Skeletal muscle satellite cell (primary cell): ENCODE measurements around the gene IFT22.
"Not testable (repeated sequence)": the region's sequence is repeated elsewhere in the genome, so short reads cannot be mapped to it uniquely, and the experiment has no call there.

Experiments
- H3K27me3 ChIP-seq: 2 replicates; pipeline ENCODE4 v1.7.0; 2013; ENCODE audit warnings: low read length; ENCODE audit not compliant: control insufficient read depth, insufficient read depth
- H3K36me3 ChIP-seq: 2 replicates; pipeline ENCODE4 v1.7.0; 2013; ENCODE audit warnings: mild to moderate bottlenecking, control low read depth, low read length; ENCODE audit not compliant: insufficient read depth
- H3K4me1 ChIP-seq: 2 replicates; pipeline ENCODE4 v1.7.0; 2013; ENCODE audit warnings: low read length; ENCODE audit not compliant: control insufficient read depth, insufficient read depth
- H3K4me2 ChIP-seq: 2 replicates; pipeline ENCODE4 v1.7.0; 2013; ENCODE audit warnings: mild to moderate bottlenecking, low read length
- H3K4me3 ChIP-seq: 2 replicates; pipeline ENCODE4 v1.7.0; 2013; ENCODE audit warnings: low read length
- H3K9ac ChIP-seq: 2 replicates; pipeline ENCODE4 v1.7.0; 2013; ENCODE audit warnings: mild to moderate bottlenecking, low read depth, low read length, moderate library complexity
- H3K9me3 ChIP-seq: replicated peaks from 2 replicates; pipeline ENCODE4 v1.7.0; 2013; ENCODE audit warnings: mild to moderate bottlenecking, control low read depth, low read length

Gene IFT22

GRCh38 chr7:101306307-101306706 lies 15.3 kb downstream of the IFT22 start:
- Histone ChIP-seq H3K4me1 (no peaks in the 10 kb centered on the region), H3K27me3 (peaks cover 23% of the 10 kb centered on the region), H3K4me3 (no peak overlapping the region), H3K36me3 (no peaks in the 10 kb centered on the region), H3K4me2 (no peak overlapping the region), H3K9me3 (no peaks in the 10 kb centered on the region), H3K9ac (no peak overlapping the region)

- H3K4me2 ChIP-seq: no peak overlapping the region
- peaks cover 8% of the 10 kb centered on the region for H3K9me3 ChIP-seq
- H3K36me3 ChIP-seq: no peaks in the 10 kb centered on the region
- no peak overlapping the region for H3K4me3 ChIP-seq
- no peaks in the 10 kb centered on the region for H3K4me1 ChIP-seq
- peaks cover 53% of the 10 kb centered on the region for H3K27me3 ChIP-seq
- H3K9ac ChIP-seq: no peak overlapping the region
Measured at GRCh38 chr7:101303102-101303701, 18.4 kb downstream of the IFT22 start.

DNA sequence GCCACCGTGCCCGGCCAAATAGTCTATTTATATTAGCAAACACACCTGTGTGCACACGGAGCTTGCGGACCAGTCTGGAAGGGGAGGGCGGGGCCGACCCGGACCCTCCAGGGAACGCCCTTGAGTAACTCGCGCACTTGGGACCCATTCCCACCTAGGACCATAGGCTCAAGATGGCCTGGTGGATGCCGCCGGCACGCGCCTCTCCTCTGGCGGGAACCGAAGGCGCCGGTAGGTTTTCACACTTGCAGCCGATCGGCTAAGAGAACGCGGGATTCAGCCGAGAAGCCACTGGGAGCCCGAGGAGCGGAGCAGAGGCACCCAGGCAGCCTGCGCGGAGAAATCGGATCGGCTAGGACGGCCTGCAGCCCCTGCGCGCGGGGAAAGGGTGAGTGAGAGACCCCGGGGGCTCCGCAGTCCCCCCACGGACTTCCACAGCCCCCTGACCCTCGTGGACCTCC lies 18.9 kb downstream of the IFT22 start:
- Histone ChIP-seq H3K27me3 (peaks cover 56% of the 10 kb centered on the region), H3K36me3 (no peaks in the 10 kb centered on the region), H3K9ac (no peak overlapping the region), H3K4me1 (no peaks in the 10 kb centered on the region), H3K4me2 (no peak overlapping the region), H3K9me3 (peaks cover 8% of the 10 kb centered on the region), H3K4me3 (no peak overlapping the region)

- no peak overlapping the region for H3K9ac ChIP-seq
- H3K4me2 ChIP-seq: no peak overlapping the region
- H3K36me3 ChIP-seq: no peaks in the 10 kb centered on the region
- H3K27me3 ChIP-seq: peaks cover 56% of the 10 kb centered on the region
- no peak overlapping the region for H3K4me3 ChIP-seq
- peaks cover 8% of the 10 kb centered on the region for H3K9me3 ChIP-seq
- no peaks in the 10 kb centered on the region for H3K4me1 ChIP-seq
Measured at GRCh38 chr7:101300465-101301376, 20.9 kb downstream of the IFT22 start.

DNA sequence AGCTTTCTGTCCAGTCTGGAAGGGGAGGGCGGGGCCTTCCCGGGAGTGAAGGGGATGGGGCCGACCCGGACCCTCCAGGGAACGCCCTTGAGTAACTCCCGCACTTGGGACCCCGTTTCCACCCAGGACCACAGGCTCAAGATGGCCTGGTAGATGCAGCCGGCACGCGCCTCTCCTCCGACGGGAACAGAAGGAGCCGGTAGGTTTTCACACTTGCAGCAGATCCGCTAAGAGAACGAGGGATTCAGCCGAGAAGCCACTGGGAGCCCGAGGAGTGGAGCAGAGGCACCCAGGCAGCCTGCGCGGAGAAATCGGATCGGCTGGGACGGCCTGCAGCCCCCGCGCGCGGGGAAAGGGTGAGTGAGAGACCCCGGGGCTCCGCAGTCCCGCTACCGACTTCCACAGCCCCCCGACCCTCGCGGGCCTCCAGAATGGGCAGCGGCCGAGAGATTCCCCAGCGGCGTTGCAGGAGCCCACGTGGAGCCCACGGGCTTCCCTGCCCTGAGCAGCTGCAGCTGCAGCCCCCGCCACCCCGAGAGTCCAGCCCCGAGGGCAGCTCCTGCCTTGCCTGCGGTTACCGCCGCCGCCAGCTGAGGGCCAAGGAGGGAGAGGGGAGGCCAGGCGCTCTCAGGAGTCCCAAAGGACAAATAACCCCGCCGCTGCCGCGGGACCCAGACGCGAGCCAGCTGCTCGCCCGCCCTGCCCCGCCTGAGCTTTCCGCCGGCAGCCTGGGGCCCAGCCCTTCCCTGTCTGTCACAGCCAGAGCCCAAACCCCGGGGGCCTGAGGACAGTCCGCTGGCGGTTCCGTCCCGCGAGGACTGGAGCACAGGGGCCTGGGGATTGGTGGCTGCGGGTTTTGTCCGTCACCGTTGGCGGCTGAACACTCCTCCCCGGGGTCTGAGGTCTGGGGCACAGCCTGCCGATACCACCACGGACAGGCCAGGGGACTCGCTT lies 21.8 kb downstream of the IFT22 start:
- no peaks in the 10 kb centered on the region for H3K4me1 ChIP-seq
- no peaks in the 10 kb centered on the region for H3K36me3 ChIP-seq
- H3K4me3 ChIP-seq: no peak overlapping the region
- H3K27me3 ChIP-seq: peaks cover 56% of the 10 kb centered on the region
- peaks cover 8% of the 10 kb centered on the region for H3K9me3 ChIP-seq
- H3K9ac ChIP-seq: no peak overlapping the region
- H3K4me2 ChIP-seq: no peak overlapping the region

GRCh38 chr7:101294832-101295121 lies 26.8 kb downstream of the IFT22 start:
- no peak overlapping the region for H3K4me2 ChIP-seq
- H3K36me3 ChIP-seq: no peaks in the 10 kb centered on the region
- peaks cover 44% of the 10 kb centered on the region for H3K27me3 ChIP-seq
- no peaks in the 10 kb centered on the region for H3K4me1 ChIP-seq
- H3K9ac ChIP-seq: no peak overlapping the region
- H3K4me3 ChIP-seq: no peak overlapping the region
- H3K9me3 ChIP-seq: no peaks in the 10 kb centered on the region

DNA sequence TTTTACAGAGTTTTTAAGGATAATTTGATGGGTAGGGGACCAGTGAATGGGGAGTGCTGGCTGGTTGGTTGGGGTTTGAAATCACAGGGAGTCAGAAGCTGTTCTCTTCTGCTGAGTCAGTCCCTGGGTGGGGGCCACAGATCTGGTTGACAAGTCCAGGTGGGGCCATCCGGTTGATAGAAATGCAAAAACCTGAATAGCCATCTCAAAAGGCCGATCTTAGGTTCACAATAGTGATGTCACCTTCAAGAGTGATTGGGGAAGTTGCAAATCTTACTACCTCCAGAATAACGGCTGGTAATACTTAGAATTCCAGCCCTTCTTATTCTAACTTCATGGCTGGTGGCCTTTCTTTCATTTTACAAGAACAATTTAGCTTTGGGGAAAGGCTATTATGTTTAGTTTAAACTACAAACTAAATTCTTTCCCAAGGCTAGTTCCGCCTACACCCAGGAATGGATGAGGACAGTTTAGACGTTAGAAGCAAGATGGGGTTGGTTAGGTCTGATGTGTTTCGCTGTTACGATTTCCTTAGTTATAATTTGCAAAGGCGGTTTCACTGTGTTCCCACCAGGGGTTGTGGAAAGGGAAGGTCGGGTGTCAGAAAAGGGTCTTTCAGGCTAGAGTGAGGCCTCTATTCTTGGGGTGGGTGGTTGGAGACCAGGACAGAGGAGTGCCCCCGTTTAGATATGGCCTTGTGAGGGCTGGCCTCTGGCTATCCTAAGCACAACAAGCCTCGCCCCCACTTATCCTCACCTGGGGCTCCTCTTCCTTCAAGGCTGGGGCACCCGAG lies 27.4 kb downstream of the IFT22 start:
- Histone ChIP-seq H3K4me1 (no peaks in the 10 kb centered on the region), H3K9me3 (no peaks in the 10 kb centered on the region), H3K4me2 (no peak overlapping the region), H3K36me3 (no peaks in the 10 kb centered on the region), H3K27me3 (peaks cover 38% of the 10 kb centered on the region), H3K9ac (no peak overlapping the region), H3K4me3 (no peak overlapping the region)

DNA sequence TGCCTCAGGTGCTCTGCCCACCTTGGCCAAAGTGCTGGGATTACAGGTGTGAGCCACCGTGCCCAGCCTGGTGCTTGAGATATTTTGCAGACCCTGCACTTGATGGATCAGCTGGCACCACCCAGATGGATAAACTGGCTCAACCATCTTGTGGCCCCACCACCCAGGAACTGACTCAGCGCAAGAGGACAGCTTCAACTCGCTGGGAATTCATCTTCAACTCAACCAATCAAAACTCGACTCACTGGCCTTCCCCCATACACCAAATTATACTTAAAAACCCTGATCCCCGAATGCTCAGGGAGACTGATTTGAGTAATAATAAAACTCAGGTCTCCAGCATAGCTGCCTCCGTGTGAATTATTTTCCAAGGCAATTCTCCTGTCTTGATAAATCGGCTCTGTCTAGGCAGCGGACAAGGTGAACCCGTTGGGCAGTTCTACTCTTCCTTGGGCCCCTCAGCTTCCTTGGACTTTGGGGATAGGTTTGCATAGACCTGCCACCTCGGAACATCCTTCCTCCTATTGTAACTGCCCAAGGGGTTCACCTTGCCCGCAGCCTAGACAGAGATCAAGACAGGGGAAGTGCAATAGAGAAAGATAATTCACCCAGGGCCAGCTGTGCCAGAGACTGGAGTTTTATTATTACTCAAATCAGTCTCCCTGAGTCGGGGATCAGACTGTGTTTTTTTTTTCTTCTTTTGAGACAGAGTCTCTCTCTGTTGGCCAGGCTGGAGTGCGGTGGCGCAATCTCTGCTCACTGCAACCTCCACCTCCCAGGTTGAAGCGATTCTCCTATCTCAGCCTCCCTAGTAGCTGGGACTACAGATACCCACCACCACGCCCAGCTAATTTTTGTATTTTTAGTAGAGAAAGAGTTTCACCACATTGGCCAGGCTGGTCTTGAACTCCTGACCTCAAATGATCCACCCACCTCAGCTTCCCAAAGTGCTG lies 28.3 kb downstream of the IFT22 start:
- not testable (repeated sequence) for H3K9ac ChIP-seq, H3K36me3 ChIP-seq, H3K4me2 ChIP-seq, H3K4me1 ChIP-seq, H3K4me3 ChIP-seq, H3K9me3 ChIP-seq
- H3K27me3 ChIP-seq: peaks cover 38% of the 10 kb centered on the region

- H3K9ac ChIP-seq, H3K4me2 ChIP-seq, H3K4me3 ChIP-seq, H3K9me3 ChIP-seq, H3K36me3 ChIP-seq, H3K4me1 ChIP-seq: not testable (repeated sequence)
- peaks cover 39% of the 10 kb centered on the region for H3K27me3 ChIP-seq
Measured at GRCh38 chr7:101292566-101292965, 29.0 kb downstream of the IFT22 start.
